ENCODE measurements around the gene ZNF438.

DNA sequence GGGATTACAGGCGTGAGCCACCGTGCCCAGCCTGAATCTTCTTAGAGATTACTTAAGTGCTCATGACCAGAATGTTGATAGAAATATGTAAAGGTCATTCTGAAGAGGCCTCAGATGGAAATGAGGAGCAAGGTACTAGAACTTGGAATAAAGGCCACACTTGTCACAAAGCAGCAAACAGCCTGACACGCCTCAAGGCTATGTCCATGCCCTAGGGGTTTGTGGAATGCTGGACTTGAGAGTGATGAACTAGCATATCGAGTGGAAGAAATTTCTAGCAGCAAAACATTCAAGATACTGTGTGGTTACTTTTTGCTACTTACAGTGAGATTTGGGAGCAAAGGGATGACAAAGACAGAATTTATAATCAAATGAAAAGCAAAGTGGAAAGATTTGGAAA, 39.0 kb downstream of the ZNF438 start:
- TF ChIP-seq CTCF (IDR thresholded peaks at IDR 0.05; ENCODE audit: low read depth, low read length) (no peak), POLR2A (IDR thresholded peaks at IDR 0.05; ENCODE audit: extremely low read depth, insufficient read length) (no peak), MYC (IDR thresholded peaks at IDR 0.05; ENCODE audit: low read depth, low read length) (no peak)

All from NB4 (cell line).